Stomach (tissue), 9 donors: Measurements from ENCODE around the gene ARMC10. TPM values are rescaled to one million over a fixed set of nuclear protein-coding genes. Genes with fewer than 3 reads are reported as not detected.
A peak's percentile ranks its signal among the peaks of the same experiment; 100 is the strongest.
"Not testable (repeated sequence)": the region's sequence is repeated elsewhere in the genome, so short reads cannot be mapped to it uniquely, and the experiment has no call there.

Source experiments
- DNase-seq, 2 donors: peaks; one replicate each; pipeline versions ENCODE4 v3.0.0 to v3.0.0-alpha.2; 2013 to 2019
- H3K27ac ChIP-seq, 5 donors: fragments of 200-600 bp in 4 of 5; sonication (generic) in 4 of 5; one replicate each; pipeline ENCODE4 v1.5.1; 2013 to 2019; ENCODE audit warnings: mild to moderate bottlenecking in 1 of 5, moderate library complexity in 1 of 5
- H3K27me3 ChIP-seq, 3 donors: fragments of 200-600 bp; sonication (generic); one replicate each; pipeline ENCODE4 v1.5.1; 2017 to 2019; ENCODE audit warnings: mixed run types in 1 of 3
- H3K36me3 ChIP-seq, 4 donors: fragments of 200-600 bp; sonication (generic); 1 replicate in 3 of 4; 2 replicates in 1 of 4; pipeline ENCODE4 v1.5.1; 2016 to 2019
- H3K4me1 ChIP-seq, 4 donors: fragments of 200-600 bp; sonication (generic); one replicate each; pipeline ENCODE4 v1.5.1; 2016 to 2019
- H3K4me3 ChIP-seq, 4 donors: fragments of 200-600 bp; sonication (generic) in 3 of 4; one replicate each; pipeline ENCODE4 v1.5.1; 2016 to 2019; ENCODE audit warnings: mild to moderate bottlenecking in 1 of 4
- H3K9me3 ChIP-seq, 4 donors: fragments of 200-600 bp; sonication (generic); one replicate each; pipeline ENCODE4 v1.5.1; 2016 to 2019
- CTCF ChIP-seq, 7 experiments: fragments of 450-650 bp in 4 of 7; fragments of 200-600 bp in 3 of 7; sonication (generic) in 3 of 7; IDR thresholded peaks; one replicate each; pipeline ENCODE4 v1.5.1; 2016 to 2019; ENCODE audit warnings: antibody characterized with exemption in 7 of 7, control low read depth in 2 of 7, mild to moderate bottlenecking in 1 of 7
- EP300 ChIP-seq: sonication (generic); formaldehyde crosslinking; IDR thresholded peaks from one replicate; pipeline ENCODE4 v1.6.1; 2017; ENCODE audit warnings: antibody characterized with exemption
- POLR2A ChIP-seq, 4 donors: fragments of 450-650 bp; IDR thresholded peaks; one replicate each; pipeline ENCODE4 v1.6.1; 2016; ENCODE audit warnings: antibody characterized with exemption in 4 of 4, control low read depth in 2 of 4, mild to moderate bottlenecking in 1 of 4, moderate library complexity in 1 of 4
- POLR2AphosphoS5 ChIP-seq, 3 donors: sonication (generic); formaldehyde crosslinking; IDR thresholded peaks; one replicate each; pipeline ENCODE4 v1.6.1; 2016; ENCODE audit warnings: antibody characterized with exemption in 3 of 3
- WGBS, 5 donors: extraction: QIAGEN DNeasy Blood & Tissue Kit in 3 of 5; methylation state at CpG; one replicate each; pipeline versions ENCODE4 v1.1.5 to v1.1.7; 2013 to 2018; 5-methylcytosine and 5-hydroxymethylcytosine counted together
- intact Hi-C: fragments of 100-400 bp; cut with DNase I; formaldehyde crosslinking; loops from one replicate; pipeline ENCODE4 v1.15.1; 2023; ENCODE audit warnings: low total_unique reads
- polyA plus RNA-seq, 3 donors: library from polyadenylated mRNA; stranded (reverse); fragments of 200-250 nt; gene quantifications; one replicate each; pipeline ENCODE4 v1.2.3, GENCODE V29; 2013
- total RNA-seq, 5 donors: library from RNA; depleted of rRNA; stranded (reverse); fragments of >200 nt; gene quantifications; one replicate each; pipeline versions ENCODE4 v1.1.0 to v1.2.3, GENCODE V29; 2014 to 2016
- donor health status: healthy with polysubstance abuse.
- donor health status: Bipolar disorder and iron deficiency.
- donor health status: healthy.

ARMC10 gene
- total and polyA plus RNA-seq, 8 donors = 1.8 to 118 (median 24.8) TPM

GRCh38 chr7:103106005-103106702, 31.2 kb downstream of the ARMC10 start:
- peaks cover 0 to 41% (median 38%) of the 10 kb centered on the region in 4 donors for H3K36me3 ChIP-seq
- TF ChIP-seq EP300 (no peak), CTCF (IDR thresholded peaks at IDR 0.05) (no peak), POLR2A (IDR thresholded peaks at IDR 0.05) (no peak), POLR2AphosphoS5 (IDR thresholded peaks at IDR 0.05) (no peak)

GRCh38 chr7:103106703-103107070, 31.7 kb downstream of the ARMC10 start:
- 46 to 65% (median 52%) methylated on average over 6 of the region's 6 CpGs for WGBS, 5 donors
- intact Hi-C loops, H3K4me3 ChIP-seq, H3K9me3 ChIP-seq, DNase-seq, H3K27me3 ChIP-seq, H3K27ac ChIP-seq: not testable (repeated sequence)
- H3K4me1 ChIP-seq = peaks cover 0 to 12% (median 6%) of the 10 kb centered on the region in 4 donors
- peaks cover 0 to 36% (median 36%) of the 10 kb centered on the region in 4 donors for H3K36me3 ChIP-seq

More at GRCh38 chr7:103106005-103106702, 31.2 kb downstream of the ARMC10 start:
- H3K27ac ChIP-seq = no peak overlapping the region
- peak in 1 of 2 donors; percentile 63 for DNase-seq
- H3K4me3 ChIP-seq = no peak overlapping the region
- H3K9me3 ChIP-seq = no peaks in the 10 kb centered on the region
- no peaks in the 10 kb centered on the region for H3K27me3 ChIP-seq
- peaks cover 0 to 12% (median 6%) of the 10 kb centered on the region in 4 donors for H3K4me1 ChIP-seq
- intact Hi-C loops = no loop called here
- 60 to 82% (median 66%) methylated on average over 10 to 12 of the region's 12 CpGs for WGBS, 5 donors

DNA sequence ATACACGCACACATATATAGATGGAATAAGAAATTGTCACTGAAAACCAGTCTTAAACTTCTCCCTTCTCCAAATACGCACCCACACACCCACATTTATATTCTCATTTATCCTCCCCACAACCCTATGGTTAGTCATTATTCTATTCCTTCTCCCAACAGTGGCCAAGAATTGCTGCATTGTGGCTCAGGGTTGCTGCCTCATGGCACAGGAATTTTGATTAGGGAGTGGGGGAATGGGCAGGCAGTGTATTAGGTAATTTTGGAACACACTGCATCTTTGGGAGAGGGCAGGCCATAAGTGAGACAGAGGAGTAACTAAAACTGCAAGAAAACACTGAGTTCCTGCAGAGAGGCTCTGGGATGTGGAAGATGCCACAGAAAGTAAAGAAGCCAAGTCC, 38.2 kb downstream of the ARMC10 start:
- intact Hi-C loops = no loop called here
- Histone ChIP-seq H3K27me3 (no peaks in the 10 kb centered on the region), H3K9me3 (no peaks in the 10 kb centered on the region), H3K4me1 (peaks cover 0 to 8% (median 0%) of the 10 kb centered on the region in 4 donors), H3K36me3 (peaks cover 0 to 37% (median 29%) of the 10 kb centered on the region in 4 donors), H3K27ac (no peak overlapping the region), H3K4me3 (no peak overlapping the region)
- no peak for DNase-seq
- 92 to 99% (median 97%) methylated on average over 2 of the region's 2 CpGs for WGBS, 5 donors
- TF ChIP-seq EP300 (no peak), POLR2A (IDR thresholded peaks at IDR 0.05) (no peak), CTCF (IDR thresholded peaks at IDR 0.05) (no peak), POLR2AphosphoS5 (IDR thresholded peaks at IDR 0.05) (no peak)

- intact Hi-C loops = no loop called here
- Histone ChIP-seq H3K27me3 (no peaks in the 10 kb centered on the region), H3K4me1 (peaks cover 0 to 8% (median 0%) of the 10 kb centered on the region in 4 donors), H3K36me3 (peaks cover 4 to 46% (median 35%) of the 10 kb centered on the region in 4 donors), H3K27ac (no peak overlapping the region), H3K4me3 (no peak overlapping the region), H3K9me3 (no peaks in the 10 kb centered on the region)
- DNase-seq = no peak
- TF ChIP-seq POLR2AphosphoS5 (IDR thresholded peaks at IDR 0.05) (no peak), CTCF (IDR thresholded peaks at IDR 0.05) (no peak), POLR2A (IDR thresholded peaks at IDR 0.05) (no peak), EP300 (no peak)
- 78 to 92% (median 81%) methylated on average over 1 of the region's 1 CpG for WGBS, 5 donors
These were observed 39.7 kb downstream of the ARMC10 start for GRCh38 chr7:103114576-103115008.

DNA sequence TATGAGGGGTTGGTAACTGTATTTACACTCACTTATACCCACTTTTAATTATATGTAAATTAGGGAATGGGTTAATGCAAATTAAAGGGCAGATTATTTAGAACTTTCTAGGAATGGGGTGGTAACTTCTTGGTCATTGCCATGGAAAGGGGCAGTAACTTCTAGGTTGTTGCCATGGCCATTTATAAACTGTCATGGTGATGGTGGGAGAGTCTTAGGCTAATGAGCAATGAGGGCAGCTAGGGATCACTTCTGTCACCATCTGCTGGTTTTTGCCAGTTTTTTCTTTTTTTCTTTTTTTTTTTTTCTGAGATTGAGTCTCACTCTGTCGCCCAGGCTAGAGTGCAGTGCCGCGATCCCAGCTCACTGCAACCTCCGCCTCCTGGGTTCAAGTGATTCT, 40.8 kb downstream of the ARMC10 start:
- 87 to 97% (median 92%) methylated on average over 4 of the region's 4 CpGs for WGBS, 5 donors
- intact Hi-C loops = no loop called here
- no peak for TF ChIP-seq POLR2A (IDR thresholded peaks at IDR 0.05)
- no peak for TF ChIP-seq EP300
- no peak for TF ChIP-seq POLR2AphosphoS5 (IDR thresholded peaks at IDR 0.05)
- TF ChIP-seq CTCF (IDR thresholded peaks at IDR 0.05) = no peak

More for the DNA sequence above, 40.8 kb downstream of the ARMC10 start:
- Histone ChIP-seq H3K36me3 (peaks cover 7 to 57% (median 45%) of the 10 kb centered on the region in 4 donors), H3K4me1 (peaks cover 0 to 8% (median 0%) of the 10 kb centered on the region in 4 donors), H3K27ac (no peak overlapping the region), H3K27me3 (no peaks in the 10 kb centered on the region), H3K9me3 (no peaks in the 10 kb centered on the region), H3K4me3 (no peak overlapping the region)
- DNase-seq = no peak
